ENCODE results near the gene RRAGD.
A peak's percentile ranks its signal among the peaks of the same experiment; 100 is the strongest.

Gene RRAGD

DNA sequence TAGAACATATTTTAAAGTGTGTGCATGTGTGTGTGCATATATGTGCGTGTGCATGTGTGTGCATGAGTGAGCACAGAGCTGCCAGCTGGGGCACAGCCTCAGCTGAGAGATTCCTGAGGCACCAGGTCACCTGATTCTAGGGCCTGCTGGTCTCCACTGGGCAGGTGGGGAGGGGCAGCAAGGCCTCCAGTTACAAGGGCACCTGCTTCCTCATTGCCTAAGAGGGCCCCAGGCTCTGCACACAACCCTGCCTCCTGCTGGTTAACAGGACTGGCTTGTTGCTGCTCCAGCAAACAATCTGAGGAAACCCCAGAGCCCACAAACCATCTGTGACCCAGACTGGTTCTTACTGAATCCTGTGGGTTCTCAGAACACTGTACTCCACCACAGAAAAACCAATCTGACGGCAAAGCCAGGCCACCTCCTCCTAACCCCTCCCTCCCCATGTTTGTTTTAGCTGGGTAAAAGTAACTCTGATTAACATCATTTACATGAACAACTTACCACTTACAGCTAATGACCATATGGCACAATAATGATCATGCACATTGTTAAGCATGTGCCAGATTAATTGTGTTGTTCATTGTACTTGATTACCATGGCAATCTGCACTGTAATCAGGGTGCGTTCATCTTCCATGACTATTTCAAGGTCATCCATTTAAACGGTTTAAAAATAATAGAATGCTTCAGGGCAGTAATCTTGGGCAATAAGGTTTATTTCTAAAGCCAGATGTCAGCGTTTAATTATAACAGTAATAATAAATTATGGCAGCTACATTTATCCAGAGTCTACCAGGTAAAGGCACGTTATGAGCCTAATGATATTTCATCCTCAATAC lies 36.4 kb downstream of the RRAGD start:
- peak; percentile 99 for DNase-seq

DNA sequence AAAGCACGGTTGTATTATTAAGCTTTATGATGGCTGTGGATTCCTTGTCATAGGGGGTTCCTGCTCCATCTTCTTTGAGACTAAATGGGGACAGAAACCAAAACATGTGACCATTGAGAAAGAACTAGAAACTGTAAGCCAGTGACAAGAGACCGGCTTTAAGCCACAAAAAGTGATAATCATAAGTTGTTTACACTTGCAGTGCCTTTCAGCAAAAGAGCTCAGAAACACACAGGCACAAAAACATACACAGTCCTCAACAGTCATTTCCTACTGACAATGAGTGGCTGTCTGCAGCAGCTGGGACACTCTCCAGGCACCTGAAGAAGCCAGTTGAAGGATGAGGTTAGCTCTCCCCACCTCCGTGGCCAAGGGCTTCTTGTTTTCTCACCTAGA lies 39.6 kb downstream of the RRAGD start:
- peak; percentile 36 for DNase-seq

DNA sequence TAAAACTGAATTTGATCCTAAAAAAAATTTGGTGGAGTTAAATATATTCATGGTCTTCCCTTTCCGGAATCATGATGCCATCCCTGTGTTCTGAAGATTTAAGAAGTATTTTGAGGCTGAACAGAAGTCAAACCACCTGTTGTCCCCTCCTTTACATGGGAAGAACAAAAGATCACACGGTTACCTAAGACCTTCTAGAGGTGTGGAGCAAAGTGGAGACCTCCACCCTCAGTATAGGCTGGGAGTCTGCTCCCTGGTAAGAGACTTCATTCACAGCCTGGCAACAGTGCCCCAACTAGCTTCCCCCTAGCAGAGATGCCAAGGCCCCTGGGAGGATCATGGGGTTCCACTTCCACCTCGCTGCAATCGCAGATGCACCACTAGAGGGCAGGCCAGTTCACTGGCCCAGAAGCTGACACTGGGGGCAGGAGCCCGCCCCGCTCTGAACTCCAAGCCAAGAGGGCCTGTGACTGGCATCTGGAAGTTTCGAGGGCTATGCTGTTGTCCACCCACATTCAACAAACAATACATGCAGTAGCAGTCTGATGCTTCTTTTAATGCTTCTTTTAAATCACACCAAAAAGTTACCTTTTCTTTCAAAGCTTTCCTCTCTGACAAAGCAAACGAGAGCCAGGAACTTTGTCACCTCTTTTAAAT lies 40.1 kb downstream of the RRAGD start:
- DNase-seq = peak; percentile 87

GRCh38 chr6:89368999-89369398 lies 43.1 kb downstream of the RRAGD start:
- DNase-seq = no peak

GRCh38 chr6:89368107-89368506 lies 44.0 kb downstream of the RRAGD start:
- peak; percentile 62 for DNase-seq

GRCh38 chr6:89364586-89364985 lies 47.5 kb downstream of the RRAGD start:
- DNase-seq = no peak

- DNase-seq = no peak
Measured at GRCh38 chr6:89361171-89361570, 50.9 kb downstream of the RRAGD start.

- DNase-seq = no peak
Measured at GRCh38 chr6:89360415-89360999, 51.6 kb downstream of the RRAGD start.

- no peak for DNase-seq
Measured at GRCh38 chr6:89359561-89359960, 52.5 kb downstream of the RRAGD start.

DNA sequence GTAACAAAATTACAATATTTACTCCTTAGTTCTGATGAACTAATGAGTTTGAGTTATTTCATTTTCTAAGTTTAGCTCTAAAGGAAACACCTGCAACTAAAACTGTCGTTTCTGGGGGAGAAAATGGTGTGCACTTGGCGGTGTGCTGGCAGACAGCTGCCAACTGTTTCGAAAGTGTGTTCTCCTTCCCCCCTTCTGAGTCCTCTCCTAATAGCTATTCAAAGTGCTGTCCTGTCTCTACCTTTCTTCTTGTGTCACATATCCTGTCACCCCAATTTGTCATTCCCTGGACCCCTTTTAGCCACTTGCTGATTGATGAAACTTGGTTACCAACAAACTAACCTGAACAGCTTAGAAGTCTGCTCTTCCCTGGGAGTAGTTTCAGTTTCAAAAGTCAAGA lies 54.7 kb downstream of the RRAGD start:
- DNase-seq = no peak

- no peak for DNase-seq
Measured at GRCh38 chr6:89356642-89357170, 55.4 kb downstream of the RRAGD start.

- no peak for DNase-seq
Measured at GRCh38 chr6:89355511-89356194, 56.4 kb downstream of the RRAGD start.

DNA sequence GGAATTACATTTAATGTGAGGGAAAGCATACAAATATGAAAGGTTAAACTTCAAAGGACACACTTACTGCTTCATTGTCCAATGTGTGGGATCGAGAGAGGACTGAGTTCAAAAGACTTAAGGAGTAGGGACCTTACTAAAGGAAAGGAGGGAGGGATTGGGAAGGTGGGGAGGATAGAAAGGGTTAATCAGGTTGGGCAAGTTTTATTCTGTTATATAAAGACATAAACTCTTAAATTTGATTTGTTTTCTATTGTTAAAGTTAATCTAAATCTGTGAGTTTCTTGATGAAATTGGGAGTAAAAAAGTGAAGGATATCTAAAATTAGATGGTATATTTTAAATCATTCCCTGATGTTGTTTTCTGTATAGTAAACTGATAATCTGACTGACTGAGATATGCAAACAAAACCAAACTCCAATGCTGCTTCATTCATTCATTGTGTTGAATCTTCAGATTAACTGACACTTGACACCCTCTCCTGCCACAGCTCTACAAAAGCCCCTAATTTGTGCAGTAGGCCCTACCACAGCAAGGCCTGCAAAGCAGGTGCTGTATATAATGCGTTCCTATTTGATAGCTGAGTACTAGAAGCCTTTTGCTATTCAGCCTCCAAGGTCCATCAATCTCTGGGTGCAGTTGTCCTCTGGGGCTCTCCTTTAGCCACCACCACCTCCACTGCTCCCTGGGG lies 58.2 kb downstream of the RRAGD start:
- peak; percentile 79 for DNase-seq

DNA sequence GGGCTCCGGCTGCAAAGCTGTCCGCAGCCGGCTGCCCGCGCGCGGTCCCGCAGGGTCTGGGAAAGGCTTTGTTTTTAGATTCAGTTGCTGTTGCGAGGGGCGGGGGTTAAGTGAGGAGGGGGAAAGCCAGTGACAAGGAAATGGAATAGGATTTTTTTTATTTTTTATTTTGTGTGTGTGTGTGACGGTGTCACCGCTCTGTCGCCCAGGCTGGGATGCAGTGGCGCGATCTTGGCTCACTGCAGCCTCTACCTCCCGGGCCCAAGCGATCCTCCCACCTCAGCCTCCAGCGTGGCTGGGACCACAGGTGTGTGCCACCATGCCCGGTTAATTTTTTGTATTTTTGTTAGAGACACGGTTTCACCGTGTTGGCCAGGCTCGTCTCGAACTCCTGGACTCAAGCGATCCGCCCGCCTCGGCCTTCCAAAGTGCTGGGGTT lies 58.9 kb downstream of the RRAGD start:
- no peak for DNase-seq

- peak; percentile 89 for DNase-seq
Measured at GRCh38 chr6:89352278-89353117, 59.6 kb downstream of the RRAGD start, which contains the start of gene UBE2J1. Gene UBE2J1 (minus strand): TSS chr6:89352722. CDS start chr6:89352569, 153 bp downstream.

DNA sequence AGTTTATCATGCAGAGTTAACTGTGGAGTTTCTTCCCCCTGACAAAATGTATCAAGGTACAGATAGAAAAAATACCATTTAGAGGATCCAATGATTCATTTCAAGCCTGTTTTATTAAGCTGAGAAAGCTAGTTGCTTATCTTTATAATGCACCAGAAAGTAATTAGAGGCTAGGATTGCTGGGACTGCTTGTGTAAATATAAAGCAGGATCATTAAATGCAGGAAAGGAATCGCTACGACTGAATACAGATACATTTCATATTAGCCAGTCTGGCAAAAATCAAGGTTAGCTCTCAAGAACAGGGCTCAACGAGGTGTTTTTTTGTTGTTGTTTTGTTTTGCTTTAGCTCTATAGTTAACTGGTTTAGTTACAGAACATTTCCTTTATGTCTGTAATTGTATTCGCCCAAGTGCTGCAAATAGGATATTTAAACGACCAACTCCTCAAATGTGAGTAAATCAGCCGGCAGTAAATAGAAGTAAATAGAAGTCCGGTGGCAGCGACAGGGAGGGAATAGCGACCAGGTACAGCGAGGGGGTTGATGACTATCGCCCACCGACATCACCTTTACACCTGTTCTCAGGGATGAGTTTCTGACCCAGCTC lies 60.3 kb downstream of the RRAGD start:
- DNase-seq = no peak

DNA sequence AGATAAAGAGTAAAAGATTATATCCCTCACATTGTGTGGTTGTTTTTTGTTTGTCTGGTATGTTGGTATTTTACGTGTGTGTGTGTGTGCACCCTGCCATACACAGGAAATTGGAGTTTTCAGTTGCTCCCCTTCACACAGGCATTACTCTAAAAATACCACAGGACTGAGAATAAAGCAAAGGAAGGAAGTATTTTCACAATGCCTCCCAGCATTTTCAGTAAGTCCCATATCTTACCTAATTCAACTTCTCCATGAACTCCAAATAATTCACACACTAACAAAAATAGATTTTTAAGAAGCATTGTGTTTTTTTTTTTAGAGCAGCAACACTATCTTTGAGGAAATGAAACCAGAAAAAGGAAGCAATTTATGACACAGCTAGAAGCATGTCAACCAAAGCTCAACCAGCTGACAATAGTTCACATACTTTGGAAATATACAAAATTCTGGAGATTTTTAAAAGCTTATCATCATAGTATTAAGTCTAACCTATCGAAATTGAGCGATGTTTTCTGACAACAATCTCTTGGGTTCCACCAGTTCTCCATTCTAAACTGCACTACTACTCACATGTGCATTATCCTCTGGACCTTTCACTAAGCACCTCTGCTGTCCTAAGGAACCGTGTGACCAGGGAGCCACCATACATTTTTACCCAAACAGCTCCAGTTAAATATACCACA lies 61.6 kb downstream of the RRAGD start:
- DNase-seq = no peak

GRCh38 chr6:89348372-89348771 lies 63.7 kb downstream of the RRAGD start:
- DNase-seq = no peak

- DNase-seq = no peak
Measured at GRCh38 chr6:89347825-89348224, 64.2 kb downstream of the RRAGD start.

GRCh38 chr6:89346433-89346832 lies 65.6 kb downstream of the RRAGD start:
- DNase-seq = no peak

Measured in NCI-H774 (cell line).